A549 (cell line): ENCODE data around the gene HPN. TPM values are rescaled to one million over a fixed set of nuclear protein-coding genes. Genes with fewer than 3 reads are reported as not detected.

Source experiments
- ATAC-seq, 2 experiments: fragments of 200-7000 bp in 1 of 2; fragments of >200 bp in 1 of 2; cut with Nextera tagmentation in 1 of 2; cut with Tn5 transposase in 1 of 2; 3 replicates each; pipeline versions ENCODE4 v1.8.0 to v1.9.1; 2018 to 2020; ENCODE audit warnings: mild to moderate bottlenecking in 1 of 2, moderate library complexity in 1 of 2
- CTCF ChIA-PET: fragments of 300-600 bp; sonication (Branson Sonifier 250); formaldehyde crosslinking; extraction: SDS; loops from one replicate; lab custom pipeline; 2021; ENCODE audit warnings: antibody characterized with exemption, inconsistent platforms; lab: Yijun Ruan, JAX
- POLR2A ChIA-PET: fragments of 350-600 bp; formaldehyde crosslinking; extraction: SDS; loops from one replicate; lab custom pipeline; 2021; ENCODE audit warnings: antibody characterized with exemption, inconsistent platforms; lab: Yijun Ruan, JAX
- DNase-seq, 2 experiments: peaks; one replicate each; pipeline versions ENCODE4 v3.0.0 to v3.0.0-alpha.2; 2011 to 2016; ENCODE audit warnings: low read depth in 1 of 2, low spot score in 1 of 2
- FAIRE-seq: peaks from 2 replicates; lab custom pipeline; 2011; peaks lifted over from hg19 to GRCh38; lab: Jason Lieb, UNC
- H3K27ac ChIP-seq, 2 experiments: fragments of >200 bp; sonication (Bioruptor Twin); formaldehyde crosslinking; 3 replicates each; pipeline ENCODE4 v1.5.1; 2016 to 2017
- H3K4me1 ChIP-seq: fragments of >200 bp; sonication (Bioruptor Twin); formaldehyde crosslinking; 3 replicates; pipeline ENCODE4 v1.6.1; 2016
- H3K4me2 ChIP-seq: fragments of >200 bp; sonication (Bioruptor Twin); formaldehyde crosslinking; 3 replicates; pipeline ENCODE4 v1.6.1; 2016
- H3K4me3 ChIP-seq: fragments of >200 bp; sonication (Bioruptor Twin); formaldehyde crosslinking; 3 replicates; pipeline ENCODE4 v1.5.1; 2016
- H3K9me3 ChIP-seq: fragments of >200 bp; sonication (Bioruptor Twin); formaldehyde crosslinking; 3 replicates; pipeline ENCODE4 v1.6.1; 2016
- BHLHE40 ChIP-seq: IDR thresholded peaks from 2 replicates; pipeline ENCODE4 v1.6.1; 2012; ENCODE audit warnings: low read depth, low read length, inconsistent platforms
- CBX2 ChIP-seq: fragments of 200-600 bp; sonication (generic); IDR thresholded peaks from 2 replicates; pipeline ENCODE4 v1.6.1; 2016; ENCODE audit warnings: low read depth, mild to moderate bottlenecking, borderline replicate concordance
- CBX8 ChIP-seq: fragments of 200-600 bp; sonication (generic); IDR thresholded peaks from 2 replicates; pipeline ENCODE4 v1.6.1; 2016
- EP300 ChIP-seq, 2 experiments: fragments of >200 bp; sonication (Bioruptor Twin); formaldehyde crosslinking; IDR thresholded peaks; 2 replicates in 1 of 2; 3 replicates in 1 of 2; pipeline ENCODE4 v1.6.1; 2016 to 2017
- ESRRA ChIP-seq: fragments of 150-350 bp; IDR thresholded peaks from 2 replicates; pipeline ENCODE4 v1.6.1; 2014; ENCODE audit warnings: mild to moderate bottlenecking, low read length, borderline replicate concordance
- FOXS1 ChIP-seq: fragments of 250-450 bp; sonication (Bioruptor Pico); IDR thresholded peaks from 2 replicates; pipeline ENCODE4 v1.5.0; 2020; ENCODE audit warnings: mild to moderate bottlenecking, moderate library complexity
- GATA3 ChIP-seq: IDR thresholded peaks from 2 replicates; pipeline ENCODE4 v1.6.1; 2012; ENCODE audit warnings: borderline replicate concordance
- HDAC2 ChIP-seq: fragments of 200-600 bp; sonication (generic); IDR thresholded peaks from 2 replicates; pipeline ENCODE4 v1.6.1; 2016
- HMGXB4 ChIP-seq: fragments of 250-450 bp; sonication (Bioruptor Pico); IDR thresholded peaks from 2 replicates; pipeline ENCODE4 v1.5.0; 2021; ENCODE audit warnings: mild to moderate bottlenecking, moderate library complexity, borderline replicate concordance
- HOXB13 ChIP-seq: fragments of 250-450 bp; sonication (Bioruptor Pico); IDR thresholded peaks from 2 replicates; pipeline ENCODE4 v1.5.0; 2020; ENCODE audit warnings: low read depth, mild to moderate bottlenecking, moderate library complexity
- HOXB5 ChIP-seq: fragments of 250-450 bp; sonication (Bioruptor Pico); IDR thresholded peaks from 2 replicates; pipeline ENCODE4 v1.5.0; 2020; ENCODE audit warnings: mild to moderate bottlenecking, moderate library complexity
- JUNB ChIP-seq: fragments of >200 bp; sonication (Bioruptor Twin); formaldehyde crosslinking; IDR thresholded peaks from 2 replicates; pipeline ENCODE4 v1.6.1; 2016
- KDM1A ChIP-seq: fragments of 200-600 bp; sonication (generic); IDR thresholded peaks from 2 replicates; pipeline ENCODE4 v1.6.1; 2016; ENCODE audit warnings: low read depth, mild to moderate bottlenecking
- NPAS2 ChIP-seq: fragments of 250-450 bp; sonication (Bioruptor Pico); IDR thresholded peaks from 2 replicates; pipeline ENCODE4 v1.8.0; 2022; ENCODE audit warnings: mild to moderate bottlenecking, moderate library complexity, borderline replicate concordance
- PBX3 ChIP-seq: IDR thresholded peaks from 2 replicates; pipeline ENCODE4 v1.6.1; 2012
- PHF8 ChIP-seq: fragments of 200-600 bp; sonication (generic); IDR thresholded peaks from 2 replicates; pipeline ENCODE4 v1.6.1; 2016; ENCODE audit warnings: low read depth, mild to moderate bottlenecking, antibody characterized with exemption, moderate library complexity, borderline replicate concordance
- POLR2AphosphoS2 ChIP-seq: conservative IDR thresholded peaks from 2 replicates; pipeline ENCODE4 v1.6.1; 2012; ENCODE audit warnings: low read length, improper control_type of control experiment, inconsistent platforms
- RARB ChIP-seq: fragments of 250-450 bp; sonication (Bioruptor Pico); IDR thresholded peaks from 2 replicates; pipeline ENCODE4 v1.8.0; 2021; ENCODE audit warnings: mild to moderate bottlenecking, moderate library complexity
- RCOR1 ChIP-seq: fragments of 150-350 bp; IDR thresholded peaks from 2 replicates; pipeline ENCODE4 v1.6.1; 2014; ENCODE audit warnings: antibody characterized with exemption, low read length, low read depth
- RFX5 ChIP-seq: fragments of 450-650 bp; IDR thresholded peaks from 2 replicates; pipeline ENCODE4 v1.7.1; 2014; ENCODE audit warnings: antibody characterized with exemption, mild to moderate bottlenecking, moderate library complexity
- SMC3 ChIP-seq: fragments of >200 bp; sonication (Bioruptor Twin); formaldehyde crosslinking; IDR thresholded peaks from 3 replicates; pipeline ENCODE4 v1.6.1; 2018; ENCODE audit warnings: inconsistent platforms
- TFCP2L1 ChIP-seq: fragments of 250-450 bp; sonication (Bioruptor Pico); IDR thresholded peaks from 2 replicates; pipeline ENCODE4 v1.5.0; 2021; ENCODE audit warnings: mild to moderate bottlenecking
- ZC3H11A ChIP-seq: fragments of 450-650 bp; IDR thresholded peaks from 2 replicates; pipeline ENCODE4 v1.6.1; 2014; ENCODE audit warnings: antibody characterized with exemption, mild to moderate bottlenecking
- ZFP36 ChIP-seq: fragments of 450-650 bp; IDR thresholded peaks from 2 replicates; pipeline ENCODE4 v1.6.1; 2014; ENCODE audit warnings: borderline replicate concordance; ENCODE audit not compliant: partially characterized antibody
- WGBS: methylation state at CpG from one replicate; pipeline ENCODE4 v1.1.6; 2017; ENCODE audit errors: missing lambda C conversion rate; 5-methylcytosine and 5-hydroxymethylcytosine counted together
- polyA plus RNA-seq, 4 experiments: library from polyadenylated mRNA; depleted of rRNA in 3 of 4; stranded (reverse); fragments of >200 nt; fragmentation: RNase III in 1 of 4; extraction: RNeasy Plus Mini Kit Qiagen cat#74134 plus additional on column Dnase treatment in 1 of 4; gene quantifications; 2 replicates in 3 of 4; 3 replicates in 1 of 4; pipeline ENCODE4 v1.2.3, GENCODE V29; 2011 to 2017
- TF ChIP-seq, protein P1 (sequence below): IDR thresholded peaks from 2 replicates; pipeline ENCODE4 v1.6.1; 2012; ENCODE audit warnings: low read depth, borderline replicate concordance
- TF ChIP-seq, protein P2 (sequence below): IDR thresholded peaks from 2 replicates; pipeline ENCODE4 v1.6.1; 2012
- TF ChIP-seq, protein P3 (sequence below): fragments of >200 bp; sonication (Bioruptor Twin); formaldehyde crosslinking; IDR thresholded peaks from 3 replicates; pipeline ENCODE4 v1.6.1; 2016

HPN gene
- polyA plus RNA-seq, 2 of the 4 experiments (the other 2 are of a cell fraction) = 0.06 to 0.08 TPM

- FAIRE-seq = no peak
- H3K4me3 ChIP-seq = no peak overlapping the region
- peaks cover 8% of the 10 kb centered on the region; the same call in 2 of the 3 replicates for H3K4me1 ChIP-seq
- 57% methylated on average over 15 of the region's 15 CpGs for WGBS
- no peak overlapping the region for H3K27ac ChIP-seq
- ATAC-seq = no peak
- ChIA-PET POLR2A (no interaction called here), CTCF (interaction anchor here (0.7 to 9.9 kb wide), 12 partner anchors 8 to 111 kb away, joined by 3 to 102 read pairs (median 6); partner anchors contain the start of genes FXYD3 and LGI4)
- TF ChIP-seq FOXS1 = no peak
- TF ChIP-seq POLR2AphosphoS2 = no peak
- no peak for TF ChIP-seq RFX5
- no peak for TF ChIP-seq GATA3
- TF ChIP-seq HMGXB4 = no peak
- TF ChIP-seq ZC3H11A = no peak
- TF ChIP-seq, protein P1, sequence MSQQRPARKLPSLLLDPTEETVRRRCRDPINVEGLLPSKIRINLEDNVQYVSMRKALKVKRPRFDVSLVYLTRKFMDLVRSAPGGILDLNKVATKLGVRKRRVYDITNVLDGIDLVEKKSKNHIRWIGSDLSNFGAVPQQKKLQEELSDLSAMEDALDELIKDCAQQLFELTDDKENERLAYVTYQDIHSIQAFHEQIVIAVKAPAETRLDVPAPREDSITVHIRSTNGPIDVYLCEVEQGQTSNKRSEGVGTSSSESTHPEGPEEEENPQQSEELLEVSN = no peak
- TF ChIP-seq PHF8 = no peak
- no peak for TF ChIP-seq JUNB
- TF ChIP-seq HOXB13 (CRISPR knock-in tag) = no peak
- TF ChIP-seq, protein P2, sequence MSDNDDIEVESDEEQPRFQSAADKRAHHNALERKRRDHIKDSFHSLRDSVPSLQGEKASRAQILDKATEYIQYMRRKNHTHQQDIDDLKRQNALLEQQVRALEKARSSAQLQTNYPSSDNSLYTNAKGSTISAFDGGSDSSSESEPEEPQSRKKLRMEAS = no peak
- TF ChIP-seq PBX3 = no peak
- no peak for TF ChIP-seq HOXB5 (CRISPR knock-in tag)
- TF ChIP-seq RCOR1 = no peak
- TF ChIP-seq EP300 (IDR thresholded peaks at IDR 0.05) = no peak
- no peak for TF ChIP-seq ESRRA
- no peak for TF ChIP-seq TFCP2L1 (CRISPR knock-in tag)
- DNase-seq = no peak
- no peak overlapping the region for H3K4me2 ChIP-seq
- peaks cover 5% of the 10 kb centered on the region; the same call in 1 of the 3 replicates for H3K9me3 ChIP-seq
Observed at GRCh38 chr19:35083691-35084508, 42.4 kb downstream of the HPN start.

- FAIRE-seq (no peak), ATAC-seq (no peak), DNase-seq (no peak)
- Histone ChIP-seq H3K4me2 (no peak overlapping the region), H3K4me3 (no peak overlapping the region), H3K27ac (no peak overlapping the region), H3K4me1 (peaks cover 8% of the 10 kb centered on the region; the same call in 2 of the 3 replicates), H3K9me3 (peaks cover 5% of the 10 kb centered on the region; the same call in 1 of the 3 replicates)
- POLR2A ChIA-PET = no interaction called here
- CTCF ChIA-PET = interaction anchor here (0.7 to 9.9 kb wide), 9 partner anchors 7 to 112 kb away, joined by 3 to 102 read pairs (median 8); partner anchors contain the start of genes FXYD3 and LGI4
- TF ChIP-seq SMC3 = no peak
- TF ChIP-seq CBX2 = no peak
- TF ChIP-seq HDAC2 = no peak
- no peak for TF ChIP-seq FOXS1
- no peak for TF ChIP-seq BHLHE40
- TF ChIP-seq CBX8 = no peak
- no peak for TF ChIP-seq RARB
- TF ChIP-seq, protein P1 = no peak
- TF ChIP-seq, protein P3, sequence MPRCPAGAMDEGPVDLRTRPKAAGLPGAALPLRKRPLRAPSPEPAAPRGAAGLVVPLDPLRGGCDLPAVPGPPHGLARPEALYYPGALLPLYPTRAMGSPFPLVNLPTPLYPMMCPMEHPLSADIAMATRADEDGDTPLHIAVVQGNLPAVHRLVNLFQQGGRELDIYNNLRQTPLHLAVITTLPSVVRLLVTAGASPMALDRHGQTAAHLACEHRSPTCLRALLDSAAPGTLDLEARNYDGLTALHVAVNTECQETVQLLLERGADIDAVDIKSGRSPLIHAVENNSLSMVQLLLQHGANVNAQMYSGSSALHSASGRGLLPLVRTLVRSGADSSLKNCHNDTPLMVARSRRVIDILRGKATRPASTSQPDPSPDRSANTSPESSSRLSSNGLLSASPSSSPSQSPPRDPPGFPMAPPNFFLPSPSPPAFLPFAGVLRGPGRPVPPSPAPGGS = no peak
- TF ChIP-seq NPAS2 (CRISPR knock-in tag) = no peak
- no peak for TF ChIP-seq KDM1A
- TF ChIP-seq RCOR1 = no peak
- TF ChIP-seq ZFP36 = no peak
- WGBS = 60% methylated on average over 3 of the region's 3 CpGs
Observed at GRCh38 chr19:35084509-35084762, 42.9 kb downstream of the HPN start.
